CD4-positive, alpha-beta T cell (primary cell): ENCODE measurements around the gene ACSL3. TPM values are rescaled to one million over a fixed set of nuclear protein-coding genes. Genes with fewer than 3 reads are reported as not detected.

Experiments used
- ATAC-seq: fragments of 200-7000 bp; cut with Tn5 transposase; one replicate; pipeline ENCODE4 v1.10.0; 2022; ENCODE audit warnings: mild to moderate bottlenecking; ENCODE audit not compliant: poor library complexity
- CTCF ChIA-PET: fragments of 350-600 bp; sonication (Branson Sonifier 250); formaldehyde crosslinking; loops from one replicate; lab custom pipeline; 2021; ENCODE audit warnings: antibody characterized with exemption, inconsistent platforms; lab: Charles Lee
- POLR2A ChIA-PET: fragments of 350-600 bp; sonication (Branson Sonifier 250); formaldehyde crosslinking; loops from one replicate; lab custom pipeline; 2021; ENCODE audit warnings: antibody characterized with exemption, inconsistent platforms; lab: Charles Lee
- DNase-seq, 14 experiments: peaks; one replicate each; pipeline ENCODE4 v3.0.0-alpha.2; 2013 to 2020; ENCODE audit warnings: mixed read lengths in 2 of 14
- H3K27ac ChIP-seq, 2 donors: one replicate each; pipeline versions ENCODE4 v1.5.1 to v1.7.0; 2013; ENCODE audit warnings: low read length in 2 of 2, low read depth in 1 of 2, mild to moderate bottlenecking in 1 of 2
- H3K27me3 ChIP-seq, 2 experiments: 1 replicate in 1 of 2; 2 replicates in 1 of 2; pipeline versions ENCODE4 v1.6.1 to v1.7.0; 2013; ENCODE audit warnings: low read length in 2 of 2, control low read depth in 1 of 2, mild to moderate bottlenecking in 1 of 2, moderate library complexity in 1 of 2; ENCODE audit not compliant: insufficient read depth in 2 of 2, control insufficient read depth in 1 of 2
- H3K36me3 ChIP-seq: one replicate; pipeline ENCODE4 v1.6.1; 2013; ENCODE audit warnings: low read length, control low read depth; ENCODE audit not compliant: insufficient read depth
- H3K4me1 ChIP-seq: one replicate; pipeline ENCODE4 v1.6.1; 2013; ENCODE audit warnings: low read length, control low read depth; ENCODE audit not compliant: insufficient read depth
- H3K4me3 ChIP-seq: one replicate; pipeline ENCODE4 v1.5.1; 2013; ENCODE audit warnings: mild to moderate bottlenecking, low read length, moderate library complexity
- H3K9me3 ChIP-seq, 2 experiments: 1 replicate in 1 of 2; 2 replicates in 1 of 2; pipeline versions ENCODE4 v1.6.1 to v1.7.0; 2013; ENCODE audit warnings: low read length in 2 of 2, mild to moderate bottlenecking in 2 of 2, control low read depth in 1 of 2, moderate library complexity in 1 of 2; ENCODE audit not compliant: control insufficient read depth in 1 of 2, insufficient read depth in 1 of 2
- H3K27ac Mint-ChIP-seq: one replicate; pipeline ENCODE4 v1.8.0; 2020; ENCODE audit warnings: mixed read lengths
- H3K27me3 Mint-ChIP-seq: one replicate; pipeline ENCODE4 v1.8.0; 2021; ENCODE audit warnings: mixed read lengths
- H3K36me3 Mint-ChIP-seq: one replicate; pipeline ENCODE4 v1.8.0; 2021; ENCODE audit warnings: low read depth, mixed read lengths
- H3K4me1 Mint-ChIP-seq: one replicate; pipeline ENCODE4 v1.8.0; 2021; ENCODE audit warnings: low read depth, mixed read lengths
- H3K4me3 Mint-ChIP-seq: one replicate; pipeline ENCODE4 v1.8.0; 2020; ENCODE audit warnings: mild to moderate bottlenecking, mixed read lengths
- H3K9me3 Mint-ChIP-seq: one replicate; pipeline ENCODE4 v1.8.0; 2020; ENCODE audit warnings: mixed read lengths
- CTCF ChIP-seq: fragments of 200-600 bp; IDR thresholded peaks from one replicate; pipeline ENCODE4 v1.8.0; 2022; ENCODE audit warnings: antibody characterized with exemption, mild to moderate bottlenecking
- intact Hi-C, 2 experiments: fragments of 100-400 bp; cut with DNase I in 1 of 2; cut with micrococcal nuclease in 1 of 2; formaldehyde crosslinking; loops; one replicate each; pipeline versions ENCODE4 v1.15.1 to v1.9.0; 2023 to 2025; cut with DNase I, micrococcal nuclease
- total RNA-seq, 174 experiments: library from RNA in 2 of 174; stranded (reverse) in 2 of 174; gene quantifications; one replicate each; pipeline ENCODE4 v1.2.3 and lab custom pipeline; 2021 to 2026

The ACSL3 gene
- total RNA-seq, 2 experiments from 2014 or later, result 65.5 to 66.6 TPM

GRCh38 chr2:222877556-222878300 is 16.9 kb downstream of the ACSL3 start:
- no peak for DNase-seq
- Histone ChIP-seq H3K27me3 (no peaks in the 10 kb centered on the region), H3K4me1 (no peaks in the 10 kb centered on the region), H3K9me3 (no peaks in the 10 kb centered on the region), H3K36me3 (no peaks in the 10 kb centered on the region), H3K4me3 (no peak overlapping the region), H3K27ac (no peak overlapping the region)
- no peaks in the 10 kb centered on the region for H3K9me3 Mint-ChIP-seq
- intact Hi-C loops, result no loop called here
- H3K27ac Mint-ChIP-seq, result no peak overlapping the region
- ChIA-PET POLR2A (no interaction called here), CTCF (no interaction called here)
- peaks cover 46% of the 10 kb centered on the region for H3K4me1 Mint-ChIP-seq
- no peak for ATAC-seq
- no peaks in the 10 kb centered on the region for H3K36me3 Mint-ChIP-seq
- no peak for TF ChIP-seq CTCF
- no peak overlapping the region for H3K4me3 Mint-ChIP-seq
- no peaks in the 10 kb centered on the region for H3K27me3 Mint-ChIP-seq

GRCh38 chr2:222878301-222878876 is 17.6 kb downstream of the ACSL3 start:
- Mint-ChIP-seq H3K36me3 (no peaks in the 10 kb centered on the region), H3K4me3 (no peak overlapping the region), H3K27me3 (no peaks in the 10 kb centered on the region), H3K9me3 (no peaks in the 10 kb centered on the region), H3K4me1 (peaks cover 47% of the 10 kb centered on the region), H3K27ac (no peak overlapping the region)
- intact Hi-C loops, result no loop called here
- TF ChIP-seq CTCF, result no peak
- CTCF ChIA-PET, result no interaction called here
- no peaks in the 10 kb centered on the region for H3K9me3 ChIP-seq
- H3K27me3 ChIP-seq, result no peaks in the 10 kb centered on the region
- no peaks in the 10 kb centered on the region for H3K36me3 ChIP-seq
- no peak overlapping the region for H3K27ac ChIP-seq
- POLR2A ChIA-PET, result no interaction called here
- DNase-seq (no peak), ATAC-seq (no peak)
- H3K4me3 ChIP-seq, result no peak overlapping the region
- no peaks in the 10 kb centered on the region for H3K4me1 ChIP-seq

- no peak overlapping the region for H3K4me3 Mint-ChIP-seq
- Histone ChIP-seq H3K27me3 (no peaks in the 10 kb centered on the region), H3K4me1 (no peaks in the 10 kb centered on the region), H3K27ac (no peak overlapping the region), H3K4me3 (no peak overlapping the region), H3K36me3 (no peaks in the 10 kb centered on the region), H3K9me3 (no peaks in the 10 kb centered on the region)
- no peaks in the 10 kb centered on the region for H3K36me3 Mint-ChIP-seq
- TF ChIP-seq CTCF, result no peak
- ATAC-seq (no peak), DNase-seq (no peak)
- CTCF ChIA-PET, result no interaction called here
- peaks cover 53% of the 10 kb centered on the region for H3K4me1 Mint-ChIP-seq
- no peaks in the 10 kb centered on the region for H3K27me3 Mint-ChIP-seq
- POLR2A ChIA-PET, result no interaction called here
- no peak overlapping the region for H3K27ac Mint-ChIP-seq
- no peaks in the 10 kb centered on the region for H3K9me3 Mint-ChIP-seq
- intact Hi-C loops, result no loop called here
Measured at GRCh38 chr2:222878877-222879603, 18.2 kb downstream of the ACSL3 start.
